Mesenchymal stem cell (in vitro differentiated cells and primary cell): ENCODE results near the gene KRT25.

Source experiments
- DNase-seq: peaks from one replicate; pipeline ENCODE4 v3.0.0-alpha.2; 2013
- H2AFZ ChIP-seq: one replicate; pipeline ENCODE4 v1.6.1; 2013; ENCODE audit warnings: low read depth, mild to moderate bottlenecking, control low read depth, inconsistent platforms, low read length, moderate library complexity
- H2AK5ac ChIP-seq: 2 replicates; pipeline ENCODE4 v1.6.1; 2013; ENCODE audit warnings: low read length, moderate library complexity, mild to moderate bottlenecking, inconsistent platforms; ENCODE audit not compliant: severe bottlenecking
- H2BK120ac ChIP-seq: one replicate; pipeline ENCODE4 v1.6.1; 2013; ENCODE audit warnings: low read depth, mild to moderate bottlenecking, inconsistent platforms, low read length, moderate library complexity
- H2BK12ac ChIP-seq, 2 experiments: one replicate each; pipeline ENCODE4 v1.6.1; 2013; ENCODE audit warnings: inconsistent platforms in 2 of 2, low read length in 2 of 2, mild to moderate bottlenecking in 2 of 2, moderate library complexity in 2 of 2, control low read depth in 1 of 2
- H2BK15ac ChIP-seq: one replicate; pipeline ENCODE4 v1.6.1; 2013; ENCODE audit warnings: mild to moderate bottlenecking, low read depth, inconsistent platforms; ENCODE audit not compliant: poor library complexity, severe bottlenecking
- H2BK5ac ChIP-seq: 2 replicates; pipeline ENCODE4 v1.6.1; 2013; ENCODE audit warnings: low read depth, mild to moderate bottlenecking, low read length, control low read depth, inconsistent platforms; ENCODE audit not compliant: poor library complexity, severe bottlenecking
- H3K14ac ChIP-seq, 2 experiments: one replicate each; pipeline ENCODE4 v1.6.1; 2013; ENCODE audit warnings: inconsistent platforms in 2 of 2, low read length in 2 of 2, control low read depth in 1 of 2, mild to moderate bottlenecking in 1 of 2, moderate library complexity in 1 of 2
- H3K18ac ChIP-seq, 2 experiments: one replicate each; pipeline ENCODE4 v1.6.1; 2013; ENCODE audit warnings: inconsistent platforms in 2 of 2, low read length in 2 of 2, control low read depth in 1 of 2, low read depth in 1 of 2, mild to moderate bottlenecking in 1 of 2
- H3K23ac ChIP-seq, 2 experiments: one replicate each; pipeline ENCODE4 v1.6.1; 2013; ENCODE audit warnings: inconsistent platforms in 2 of 2, low read length in 2 of 2, mild to moderate bottlenecking in 2 of 2, moderate library complexity in 2 of 2, control low read depth in 1 of 2
- H3K27ac ChIP-seq: 2 replicates; pipeline ENCODE4 v1.5.1; 2013; ENCODE audit warnings: mild to moderate bottlenecking, moderate library complexity, low read length, control low read depth, inconsistent platforms; ENCODE audit not compliant: poor library complexity, severe bottlenecking
- H3K27me3 ChIP-seq, 2 experiments: 2 replicates each; pipeline versions ENCODE4 v1.6.1 to v1.7.0; 2013; ENCODE audit warnings: low read length in 2 of 2, mild to moderate bottlenecking in 2 of 2, moderate library complexity in 2 of 2, control low read depth in 1 of 2, inconsistent platforms in 1 of 2; ENCODE audit not compliant: control insufficient read depth in 1 of 2, insufficient read depth in 1 of 2
- H3K36me3 ChIP-seq, 2 experiments: 2 replicates each; pipeline versions ENCODE4 v1.6.1 to v1.7.0; 2013; ENCODE audit warnings: low read length in 2 of 2, control low read depth in 1 of 2, inconsistent platforms in 1 of 2, low read depth in 1 of 2, mild to moderate bottlenecking in 1 of 2; ENCODE audit not compliant: insufficient read depth in 2 of 2, control insufficient read depth in 1 of 2
- H3K4ac ChIP-seq, 2 experiments: one replicate each; pipeline ENCODE4 v1.6.1; 2013; ENCODE audit warnings: inconsistent platforms in 2 of 2, low read length in 2 of 2, mild to moderate bottlenecking in 2 of 2, moderate library complexity in 2 of 2, control low read depth in 1 of 2, low read depth in 1 of 2
- H3K4me1 ChIP-seq: 2 replicates; pipeline ENCODE4 v1.6.1; 2013; ENCODE audit warnings: low read depth, low read length, control low read depth; ENCODE audit not compliant: control insufficient read depth, insufficient read depth
- H3K4me2 ChIP-seq: 2 replicates; pipeline ENCODE4 v1.6.1; 2013; ENCODE audit warnings: low read length, mild to moderate bottlenecking, inconsistent platforms; ENCODE audit not compliant: poor library complexity, severe bottlenecking
- H3K4me3 ChIP-seq, 2 experiments: 2 replicates each; pipeline versions ENCODE4 v1.5.1 to v1.7.0; 2013; ENCODE audit warnings: low read length in 2 of 2, mild to moderate bottlenecking in 2 of 2, control low read depth in 1 of 2, low read depth in 1 of 2; ENCODE audit not compliant: insufficient read depth in 1 of 2
- H3K79me1 ChIP-seq: replicated peaks from 2 replicates; pipeline ENCODE4 v1.6.1; 2013; ENCODE audit warnings: mild to moderate bottlenecking, control low read depth, low read length, inconsistent platforms; ENCODE audit not compliant: poor library complexity, severe bottlenecking
- H3K9ac ChIP-seq: 2 replicates; pipeline ENCODE4 v1.7.0; 2013; ENCODE audit warnings: mild to moderate bottlenecking, low read length, moderate library complexity
- H3K9me3 ChIP-seq: 2 replicates; pipeline ENCODE4 v1.7.0; 2013; ENCODE audit warnings: mild to moderate bottlenecking, low read length; ENCODE audit not compliant: control insufficient read depth
- H4K8ac ChIP-seq: one replicate; pipeline ENCODE4 v1.6.1; 2013; ENCODE audit warnings: inconsistent platforms, mild to moderate bottlenecking, low read length, moderate library complexity
- H4K91ac ChIP-seq: one replicate; pipeline ENCODE4 v1.6.1; 2013; ENCODE audit warnings: mild to moderate bottlenecking, low read length, inconsistent platforms
- WGBS: methylation state at CpG from one replicate; pipeline ENCODE4 v1.1.7; 2013; ENCODE audit warnings: mixed read lengths; 5-methylcytosine and 5-hydroxymethylcytosine counted together

KRT25 gene

DNA sequence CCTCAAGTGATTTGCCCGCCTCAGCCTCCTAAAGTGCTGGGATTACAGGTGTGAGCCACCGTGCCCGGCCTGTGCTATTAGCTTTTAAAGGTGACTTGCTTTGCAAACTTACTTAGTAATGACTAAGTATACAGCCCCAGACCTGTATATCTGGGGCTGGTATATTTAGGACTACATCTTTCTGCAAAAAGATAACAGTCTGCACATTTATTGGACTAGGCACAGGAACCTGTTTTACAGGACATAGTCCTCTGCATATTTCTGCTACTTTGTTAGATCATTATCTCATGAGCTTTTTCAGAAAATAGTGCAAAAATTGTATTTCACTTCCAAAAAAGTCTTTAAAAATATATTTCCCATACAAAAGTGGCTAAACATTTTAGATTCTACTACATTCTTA is 52.9 kb downstream of the KRT25 start:
- H3K4me2 ChIP-seq = no peak overlapping the region
- H3K36me3 ChIP-seq = no peaks in the 10 kb centered on the region
- no peak overlapping the region for H2BK12ac ChIP-seq
- no peak overlapping the region for H3K4me3 ChIP-seq
- H2AFZ ChIP-seq = no peak overlapping the region
- no peak overlapping the region for H4K8ac ChIP-seq
- no peak for DNase-seq
- H3K79me1 ChIP-seq = no peaks in the 10 kb centered on the region
- peaks cover 0 to 1% of the 10 kb centered on the region in 2 experiments for H3K27me3 ChIP-seq
- H2BK120ac ChIP-seq = no peak overlapping the region
- no peak overlapping the region for H2BK5ac ChIP-seq
- no peaks in the 10 kb centered on the region for H3K9me3 ChIP-seq
- H3K14ac ChIP-seq = no peak overlapping the region
- H3K23ac ChIP-seq = no peak overlapping the region
- H3K4ac ChIP-seq = no peak overlapping the region
- H2AK5ac ChIP-seq = no peak overlapping the region
- H2BK15ac ChIP-seq = no peak overlapping the region
- no peak overlapping the region for H3K27ac ChIP-seq
- H3K9ac ChIP-seq = no peak overlapping the region
- WGBS = 100% methylated on average over 3 of the region's 3 CpGs
- no peak overlapping the region for H4K91ac ChIP-seq
- H3K4me1 ChIP-seq = peaks cover 2% of the 10 kb centered on the region
- no peak overlapping the region for H3K18ac ChIP-seq

DNA sequence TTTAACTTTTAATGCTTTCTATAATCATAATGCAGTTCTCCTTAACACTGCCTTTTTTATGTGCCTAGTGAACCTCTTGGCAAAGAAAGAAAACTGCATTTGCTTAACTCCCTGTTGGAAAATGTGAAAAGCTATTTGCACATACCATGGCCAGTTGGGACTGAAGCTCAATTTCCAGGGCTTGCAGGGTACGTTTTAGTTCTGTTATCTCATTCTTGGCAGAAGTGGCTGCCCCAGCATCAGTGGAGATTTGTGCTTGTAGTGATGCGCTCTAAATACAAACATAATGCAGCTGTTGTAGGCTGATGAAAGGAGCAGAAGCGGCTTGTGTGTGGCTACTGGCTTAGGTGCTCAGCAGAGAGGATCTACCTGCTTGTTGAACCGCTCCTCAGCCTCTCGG is 55.3 kb downstream of the KRT25 start:
- no peak overlapping the region for H3K14ac ChIP-seq
- H3K4ac ChIP-seq = no peak overlapping the region
- H2BK5ac ChIP-seq = no peak overlapping the region

DNA sequence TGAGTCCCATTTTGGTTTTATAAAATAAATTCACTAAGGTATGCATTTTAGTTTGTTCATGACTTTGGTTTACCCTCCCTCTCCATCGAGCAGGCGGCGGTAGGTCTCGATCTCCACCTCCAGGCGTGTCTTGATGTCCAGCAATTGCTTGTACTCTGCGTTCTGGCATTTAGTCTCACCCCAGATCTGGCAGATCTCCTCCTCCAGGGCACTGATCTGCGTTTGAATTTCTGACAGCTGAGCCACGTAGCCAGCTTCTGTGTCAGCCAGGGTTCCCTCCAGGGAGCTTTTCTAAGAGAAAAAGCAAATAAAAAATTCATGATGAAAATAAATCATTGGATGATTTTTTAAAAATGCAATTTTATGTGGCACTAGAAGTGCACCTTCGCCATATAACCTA is 55.8 kb downstream of the KRT25 start:
- H2AK5ac ChIP-seq = no peak overlapping the region
- no peak for DNase-seq
- 72% methylated on average over 8 of the region's 9 CpGs for WGBS

More for the DNA sequence above, 55.3 kb downstream of the KRT25 start:
- peaks cover 10% of the 10 kb centered on the region for H3K4me1 ChIP-seq
- H2BK120ac ChIP-seq = no peak overlapping the region
- H4K91ac ChIP-seq = no peak overlapping the region
- no peak overlapping the region for H3K4me2 ChIP-seq
- no peaks in the 10 kb centered on the region for H3K9me3 ChIP-seq
- no peak overlapping the region for H4K8ac ChIP-seq
- no peak overlapping the region for H3K23ac ChIP-seq
- WGBS = 78% methylated on average over 5 of the region's 5 CpGs
- H3K9ac ChIP-seq = peak overlapping the region; percentile 63
- H3K79me1 ChIP-seq = no peaks in the 10 kb centered on the region
- no peaks in the 10 kb centered on the region for H3K36me3 ChIP-seq
- H2BK12ac ChIP-seq = no peak overlapping the region
- H3K27me3 ChIP-seq = peaks cover 0 to 3% of the 10 kb centered on the region in 2 experiments
- H2AK5ac ChIP-seq = no peak overlapping the region
- no peak overlapping the region for H3K27ac ChIP-seq
- H2AFZ ChIP-seq = no peak overlapping the region
- DNase-seq = no peak
- no peak overlapping the region for H2BK15ac ChIP-seq
- peak overlapping the region in 1 of 2 experiments; percentile 48 for H3K4me3 ChIP-seq
- H3K18ac ChIP-seq = no peak overlapping the region

More for the DNA sequence above, 55.8 kb downstream of the KRT25 start:
- Histone ChIP-seq H3K23ac (no peak overlapping the region), H3K9me3 (no peaks in the 10 kb centered on the region), H3K9ac (peak overlapping the region; percentile 63), H3K4me3 (peak overlapping the region in 1 of 2 experiments; percentile 48), H3K14ac (no peak overlapping the region), H2BK5ac (no peak overlapping the region), H3K4me1 (peaks cover 10% of the 10 kb centered on the region), H4K8ac (no peak overlapping the region), H3K27me3 (peaks cover 0 to 3% of the 10 kb centered on the region in 2 experiments), H3K36me3 (no peaks in the 10 kb centered on the region), H4K91ac (no peak overlapping the region), H3K4me2 (no peak overlapping the region), H3K4ac (no peak overlapping the region), H3K18ac (no peak overlapping the region), H3K27ac (no peak overlapping the region), H2AFZ (no peak overlapping the region), H2BK120ac (no peak overlapping the region), H3K79me1 (no peaks in the 10 kb centered on the region), H2BK15ac (no peak overlapping the region), H2BK12ac (no peak overlapping the region)
